ENCODE results near the gene CCDC85C. TPM values are rescaled to one million over a fixed set of nuclear protein-coding genes. Genes with fewer than 3 reads are reported as not detected.

The CCDC85C gene
- polyA plus RNA-seq, 4 donors = 19.0 to 30.3 (median 26.6) TPM

DNA sequence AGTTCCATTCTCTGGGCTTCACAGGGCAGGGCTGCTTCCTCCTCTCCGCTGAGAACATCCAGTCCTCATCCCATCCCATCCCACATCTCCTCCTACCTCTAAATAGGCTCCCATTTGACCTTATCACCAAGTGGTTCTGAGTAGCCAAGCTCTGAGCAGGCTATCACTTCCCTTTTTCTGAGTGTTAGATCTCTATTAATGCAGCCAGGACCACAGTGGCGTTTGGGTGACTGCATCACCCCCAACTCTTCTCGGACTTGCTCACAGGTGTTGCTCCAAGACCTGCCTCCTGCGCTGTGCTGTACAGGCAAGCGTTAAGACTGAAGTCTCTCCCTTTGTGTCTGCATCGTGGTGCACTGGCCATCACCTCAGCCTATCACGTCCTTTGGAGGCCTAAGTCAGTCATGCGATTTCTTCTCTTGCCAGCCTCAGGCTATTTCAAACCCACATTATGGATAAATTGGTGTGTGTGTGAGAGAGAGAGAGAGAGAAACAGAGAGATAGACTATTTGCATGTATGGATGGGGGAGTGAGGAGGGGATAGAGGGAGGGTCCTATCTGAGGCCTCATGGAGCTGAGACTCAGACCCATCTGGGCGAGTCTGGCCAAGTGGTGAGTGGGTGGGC is 28.5 kb upstream of the CCDC85C start:
- no peak for DNase-seq (ENCODE audit: low read depth in 4 of 4, low spot score in 3 of 4)

DNA sequence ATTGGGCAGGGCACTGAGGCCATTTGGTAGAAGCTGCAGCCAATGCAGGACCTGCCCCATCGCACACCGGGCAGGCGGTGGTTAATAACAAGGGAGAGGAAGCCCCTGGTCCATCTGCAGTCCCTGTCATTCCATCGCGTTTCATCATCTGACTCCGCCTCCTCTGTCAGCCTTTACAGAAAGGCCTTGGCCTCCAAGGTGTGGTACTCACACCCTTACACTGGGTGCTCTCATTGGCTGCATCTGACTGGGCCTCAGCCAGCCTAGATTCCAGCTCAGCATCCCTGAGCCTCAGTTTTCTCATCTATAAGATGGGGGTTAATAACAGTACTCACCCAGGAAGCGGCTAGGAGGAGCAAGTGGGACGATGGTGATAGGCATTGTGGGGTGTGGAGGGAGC is 26.2 kb upstream of the CCDC85C start:
- DNase-seq (ENCODE audit: low read depth in 4 of 4, low spot score in 3 of 4) = no peak

DNA sequence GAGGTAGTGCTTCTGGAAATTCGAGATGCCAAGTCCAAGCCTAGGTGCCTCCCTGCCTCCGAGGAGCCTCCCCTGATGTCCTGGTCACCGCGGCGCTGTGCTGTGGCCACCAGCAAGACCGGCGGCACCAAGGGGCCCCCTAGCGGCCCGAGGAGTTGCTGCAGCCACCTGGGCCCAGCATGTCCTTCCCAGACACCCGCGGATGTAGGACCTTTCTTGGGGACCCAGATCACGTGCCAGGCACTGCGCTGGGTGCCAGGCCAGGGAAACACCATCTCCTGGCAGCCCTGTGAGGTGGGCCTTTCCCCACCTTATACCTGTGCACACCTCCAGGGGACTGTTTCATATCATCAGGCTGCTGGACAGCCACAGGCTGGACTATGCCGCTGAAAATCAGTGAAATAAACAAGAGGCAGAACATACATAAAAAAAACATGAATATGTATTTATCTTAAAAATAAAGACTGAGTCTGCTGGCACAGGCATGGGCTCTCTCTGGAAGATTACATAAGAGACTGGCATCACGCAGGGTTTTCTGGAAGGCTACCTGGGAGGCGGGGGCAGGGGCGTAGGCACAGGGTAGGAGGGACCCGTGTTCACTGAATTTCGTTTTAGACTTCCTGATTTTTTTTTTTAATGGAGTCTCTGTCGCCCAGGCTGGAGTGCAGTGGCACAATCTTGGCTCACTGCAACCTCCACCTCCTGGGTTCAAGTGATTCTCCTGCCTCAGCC is 25.0 kb upstream of the CCDC85C start:
- peak in 1 of 4 donors; percentile 51 for DNase-seq (ENCODE audit: low read depth in 4 of 4, low spot score in 3 of 4)

DNA sequence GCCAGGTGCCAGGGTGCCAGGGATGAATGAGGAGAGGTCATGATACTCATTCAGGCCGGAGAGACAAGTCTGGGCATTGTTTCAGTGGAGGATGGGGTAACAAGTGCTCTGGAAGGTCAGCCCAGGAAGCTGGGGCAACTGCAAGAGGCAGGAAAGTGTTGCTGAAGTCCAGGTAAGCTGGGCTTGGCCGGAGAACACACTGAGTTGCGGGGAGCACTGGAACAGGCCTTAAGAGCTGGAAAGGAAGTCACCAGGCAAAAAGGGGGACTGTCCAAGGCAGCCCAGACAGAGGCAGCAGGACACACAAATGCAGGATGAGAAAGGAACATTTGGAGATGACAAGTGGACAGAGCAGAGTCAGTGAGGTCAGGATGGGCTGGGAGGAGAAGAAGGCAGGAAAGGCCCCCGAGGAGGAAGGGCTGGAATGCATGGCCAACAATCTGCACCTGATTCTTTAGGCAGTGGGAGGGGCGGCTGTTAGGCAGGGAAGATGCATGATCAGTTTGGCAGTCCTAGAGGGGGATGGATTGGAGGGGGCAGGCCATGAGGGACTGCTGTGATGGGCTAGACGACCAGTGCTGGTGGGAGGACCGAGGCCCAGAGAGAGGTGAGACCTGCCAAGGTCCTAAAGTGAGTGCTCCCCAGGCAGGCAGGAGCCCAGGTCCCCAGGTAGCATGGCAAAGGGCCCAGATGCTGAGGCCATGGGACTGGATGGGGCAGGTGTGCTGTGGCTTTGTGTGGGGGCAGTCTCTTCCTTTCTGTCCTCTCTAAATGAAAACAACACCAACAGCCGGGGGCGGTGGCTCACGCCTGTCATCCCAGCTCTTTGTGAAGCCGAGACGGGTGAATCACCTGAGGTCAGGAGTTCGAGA is 23.7 kb upstream of the CCDC85C start:
- no peak for DNase-seq (ENCODE audit: low read depth in 4 of 4, low spot score in 3 of 4)

DNA sequence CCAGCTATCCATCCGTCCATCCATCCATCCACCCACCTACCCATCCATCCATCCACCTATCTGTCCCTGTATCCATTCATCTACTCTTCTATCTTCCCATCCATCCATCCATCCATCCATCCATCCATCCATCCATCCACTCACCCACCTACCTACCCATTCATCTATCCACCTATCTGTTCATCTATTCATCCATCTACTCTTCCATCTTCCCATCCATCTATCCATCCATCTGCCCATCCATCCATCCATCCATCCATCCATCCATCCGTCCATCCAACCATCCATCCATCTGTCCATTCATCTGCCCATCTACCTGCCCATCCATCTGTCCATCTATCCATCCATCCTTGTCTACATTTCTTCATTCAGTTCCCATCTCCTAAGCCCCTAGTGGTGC is 23.1 kb upstream of the CCDC85C start:
- no peak for DNase-seq (ENCODE audit: low read depth in 4 of 4, low spot score in 3 of 4)

DNA sequence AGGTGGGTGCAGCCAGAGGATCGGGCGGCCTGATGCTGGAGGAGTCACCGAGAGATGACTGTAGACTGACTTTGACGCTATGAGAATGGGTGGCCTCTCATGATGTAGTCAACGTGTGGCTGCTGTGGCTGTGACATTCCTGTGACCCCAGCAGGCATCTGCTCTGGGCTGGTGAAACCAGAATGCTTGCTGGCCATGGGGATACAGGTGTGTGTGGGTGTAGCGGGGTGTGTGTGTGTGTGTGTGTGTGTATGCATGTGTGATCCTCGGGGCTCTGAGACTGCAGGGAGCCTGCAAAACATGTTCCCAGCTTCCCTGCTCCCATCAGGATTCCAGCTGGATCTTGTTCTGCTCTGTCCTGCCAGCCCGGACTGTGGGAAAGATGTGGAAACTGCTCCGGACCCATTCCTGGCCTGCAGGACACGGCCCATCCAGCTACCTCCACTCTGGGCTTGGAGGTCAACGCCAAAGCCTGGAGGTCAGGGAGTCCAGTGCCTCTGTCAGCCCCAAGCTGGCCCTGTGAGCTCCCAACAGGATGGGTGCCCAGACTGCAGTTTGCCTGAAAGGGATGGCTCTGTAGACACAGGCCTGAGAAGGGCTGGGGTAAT is 22.1 kb upstream of the CCDC85C start:
- DNase-seq (ENCODE audit: low read depth in 4 of 4, low spot score in 3 of 4) = no peak

DNA sequence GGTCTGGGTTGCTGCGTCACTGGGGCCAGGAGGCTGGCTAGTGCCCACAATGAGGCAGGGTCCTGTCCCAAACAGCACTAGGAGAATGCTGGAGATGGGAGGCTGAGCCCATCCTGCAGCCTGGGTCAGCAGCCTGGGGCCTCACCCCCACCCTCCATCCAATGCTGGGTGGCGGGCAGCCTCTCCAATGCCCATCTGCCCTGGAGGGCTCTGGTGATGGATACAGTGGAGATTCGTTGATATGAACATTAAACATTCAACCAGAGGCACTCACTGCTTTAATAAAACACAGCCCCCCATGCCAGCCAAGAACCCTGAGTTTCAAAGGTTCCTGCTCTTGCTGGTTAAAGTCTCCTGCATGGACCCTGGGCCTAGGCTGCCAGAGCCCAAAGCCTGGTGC is 21.5 kb upstream of the CCDC85C start:
- DNase-seq (ENCODE audit: low read depth in 4 of 4, low spot score in 3 of 4) = no peak

DNA sequence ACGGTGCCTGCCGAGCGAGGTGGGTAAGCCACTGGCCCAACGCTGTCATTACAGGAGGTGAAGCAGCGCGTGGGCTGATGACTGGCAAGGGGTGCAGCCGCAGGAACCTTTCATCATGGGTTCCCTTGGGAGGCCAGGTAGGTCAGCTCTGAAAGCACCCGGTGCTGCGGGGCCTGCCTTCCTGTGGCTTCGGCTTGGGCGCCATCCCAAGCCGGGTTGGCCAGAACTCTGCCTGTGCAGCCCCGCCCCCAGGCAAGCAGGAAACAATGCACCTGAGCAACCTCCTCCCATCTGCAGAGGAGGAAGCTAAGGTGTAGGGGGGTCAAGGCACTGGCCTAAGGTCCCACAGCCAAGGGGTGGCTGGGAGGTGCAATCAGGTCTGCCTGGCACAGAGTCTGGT is 21.0 kb upstream of the CCDC85C start:
- no peak for DNase-seq (ENCODE audit: low read depth in 4 of 4, low spot score in 3 of 4)

DNA sequence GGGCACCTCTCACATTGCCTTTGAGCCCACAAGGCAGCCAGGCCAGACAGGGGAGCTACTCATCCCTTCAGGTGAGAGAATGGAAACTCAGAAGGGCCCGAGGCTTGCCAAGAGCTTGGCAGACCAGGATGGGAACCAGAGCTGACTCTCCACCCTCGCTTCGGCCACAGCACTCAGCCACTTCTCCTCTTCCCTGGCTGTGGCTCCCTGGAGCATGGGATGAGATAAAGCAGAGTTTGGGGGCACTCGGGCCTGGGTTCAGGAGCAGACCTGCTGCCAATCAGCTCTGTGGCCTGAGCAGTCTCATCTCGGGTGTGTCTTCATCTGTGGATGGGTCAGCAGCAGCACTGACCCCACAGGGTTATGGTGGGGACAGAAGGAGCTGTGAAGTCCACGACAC is 20.0 kb upstream of the CCDC85C start:
- DNase-seq (ENCODE audit: low read depth in 4 of 4, low spot score in 3 of 4) = no peak

DNA sequence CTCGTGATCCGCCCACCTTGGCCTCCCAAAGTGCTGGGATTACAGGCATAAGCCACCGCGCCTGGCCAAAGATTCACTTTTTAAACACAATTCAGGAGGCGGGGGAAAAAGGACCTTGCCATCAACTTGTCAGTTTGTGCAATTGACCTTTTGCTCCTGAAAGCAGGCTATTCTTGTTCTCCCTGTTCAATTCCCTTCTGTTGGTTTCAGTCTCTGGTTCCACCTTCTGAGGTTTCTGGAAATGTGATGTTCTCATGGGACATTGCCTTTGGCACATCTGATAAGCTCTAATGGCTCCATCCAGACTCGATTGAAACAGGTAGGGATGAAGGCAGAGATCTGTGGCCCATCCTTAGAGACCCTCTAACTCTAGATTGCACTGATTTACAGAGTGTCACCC is 17.9 kb upstream of the CCDC85C start:
- no peak for DNase-seq (ENCODE audit: low read depth in 4 of 4, low spot score in 3 of 4)

DNA sequence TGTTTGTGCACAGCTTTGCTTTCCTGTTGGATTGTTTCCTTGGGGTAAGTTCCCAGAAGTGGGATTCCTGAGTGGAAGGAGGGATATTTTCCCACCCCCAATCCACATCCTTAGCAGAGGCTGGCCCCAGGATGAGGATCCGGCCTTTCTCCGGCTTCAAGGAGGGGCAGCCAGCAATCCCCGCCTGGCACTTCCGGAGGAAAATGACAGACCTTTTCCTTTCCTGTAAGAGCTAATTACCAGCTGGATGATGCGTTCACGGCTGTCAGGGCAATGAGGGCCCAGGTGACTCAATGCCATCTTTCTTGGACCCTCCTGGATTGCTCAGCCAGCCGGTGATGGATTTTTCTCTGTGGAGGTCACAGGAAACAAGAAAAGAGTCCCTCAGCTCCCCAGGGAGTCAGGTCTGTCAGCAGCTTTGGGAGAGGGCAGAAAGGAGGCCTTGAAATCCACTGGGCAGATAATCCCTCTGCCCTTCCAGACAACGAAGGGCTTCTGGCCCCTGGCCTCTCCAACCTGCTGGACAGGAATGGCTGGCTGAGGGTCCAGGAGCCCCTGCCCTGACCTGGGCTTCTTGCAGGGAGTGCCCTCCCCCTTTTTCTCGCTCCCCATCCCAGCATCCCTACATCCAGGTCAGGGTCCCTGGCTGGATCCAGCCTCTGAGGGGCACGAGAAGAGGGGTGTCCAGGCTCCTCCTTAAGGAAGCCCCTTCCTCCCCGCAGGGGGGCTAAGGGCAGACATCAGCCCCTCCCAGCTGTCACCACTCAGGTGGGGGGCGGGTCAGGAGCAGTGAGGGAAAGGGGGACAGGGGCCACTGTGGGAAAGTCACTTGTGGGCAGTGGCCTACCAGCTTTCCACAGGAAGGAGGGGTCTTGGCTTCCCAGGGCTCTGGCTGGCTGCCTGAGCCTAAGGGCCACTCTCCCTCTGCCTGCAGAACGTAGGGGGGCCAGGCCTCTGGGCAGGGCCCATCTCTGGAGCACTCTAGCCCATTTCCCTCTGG is 16.1 kb upstream of the CCDC85C start:
- no peak for DNase-seq (ENCODE audit: low read depth in 4 of 4, low spot score in 3 of 4)

DNA sequence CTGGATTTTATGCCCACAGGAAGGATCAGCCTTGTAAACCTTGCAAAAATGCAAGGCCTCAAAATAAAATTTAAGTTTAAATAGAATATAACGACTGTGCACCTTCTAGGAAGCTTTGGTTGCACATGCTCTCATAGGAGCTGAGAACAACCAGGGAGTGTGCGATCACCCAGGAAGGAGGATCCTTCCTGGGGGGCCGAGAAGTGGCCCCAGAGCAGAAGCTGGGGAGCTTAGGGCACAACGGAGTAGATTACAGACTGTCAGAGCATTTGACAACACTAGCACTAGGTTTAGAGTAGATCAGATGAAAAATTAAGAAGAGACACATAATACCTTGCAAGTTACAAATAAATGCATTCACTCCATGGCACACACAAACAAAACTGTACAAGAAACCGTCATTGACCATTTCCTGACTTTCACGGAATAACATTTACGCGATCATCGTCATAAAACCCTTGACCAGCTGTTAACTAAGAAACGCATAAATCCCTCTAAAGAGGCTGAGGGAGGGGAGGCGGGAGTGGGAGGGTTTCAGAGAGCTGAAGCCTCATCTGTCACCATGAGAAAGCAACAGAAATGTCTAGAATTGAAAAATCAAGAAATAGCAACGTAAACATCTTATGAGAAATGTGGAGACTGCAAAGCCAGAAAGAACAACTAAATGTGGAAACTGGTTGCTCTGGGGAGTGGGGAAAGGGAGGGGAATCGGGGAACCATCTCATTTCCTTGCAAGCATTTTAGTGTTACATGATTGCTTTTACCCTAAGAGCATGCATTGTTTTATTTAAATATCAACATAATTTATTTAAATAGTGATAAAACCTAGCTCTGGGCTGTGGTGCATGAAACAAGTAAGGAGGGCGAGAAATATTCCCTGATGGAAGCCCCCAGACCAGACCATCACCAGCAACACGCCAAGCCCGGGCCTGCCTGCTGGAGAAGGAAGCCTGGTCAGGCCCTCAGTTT is 13.1 kb upstream of the CCDC85C start:
- DNase-seq (ENCODE audit: low read depth in 4 of 4, low spot score in 3 of 4) = no peak

DNA sequence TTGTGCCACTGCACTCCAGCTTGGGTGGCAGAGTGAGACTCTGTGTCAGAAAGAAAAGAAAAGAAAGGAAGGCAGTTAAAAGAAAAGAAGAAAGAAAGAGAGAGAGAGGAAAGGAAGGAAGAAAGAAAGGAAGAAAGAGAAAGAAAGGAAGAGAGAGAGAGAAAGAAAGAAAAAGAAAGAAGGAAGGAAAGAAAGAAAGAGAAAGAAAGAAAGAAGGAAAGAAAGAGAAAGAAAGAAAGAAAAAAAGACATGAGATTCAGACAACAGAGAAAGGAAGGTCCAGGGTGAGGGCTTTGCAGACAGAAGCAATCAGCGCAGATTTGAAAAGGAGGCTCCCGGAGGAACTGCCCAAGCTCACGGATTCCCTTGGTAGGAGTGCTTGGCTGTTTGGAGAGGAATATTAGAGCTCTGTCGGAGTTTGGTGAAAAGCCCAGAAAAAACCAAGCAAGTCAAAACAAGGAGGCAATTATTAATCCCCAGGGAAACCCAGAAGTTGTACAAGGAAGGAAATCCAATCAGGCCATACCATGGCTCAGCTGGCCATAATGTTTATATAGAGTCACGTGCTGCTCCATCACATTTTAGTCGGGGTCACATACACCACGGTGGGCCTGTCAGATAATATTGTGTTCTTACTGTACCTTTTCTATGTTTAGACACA is 11.6 kb upstream of the CCDC85C start:
- no peak for DNase-seq (ENCODE audit: low read depth in 4 of 4, low spot score in 3 of 4)

DNA sequence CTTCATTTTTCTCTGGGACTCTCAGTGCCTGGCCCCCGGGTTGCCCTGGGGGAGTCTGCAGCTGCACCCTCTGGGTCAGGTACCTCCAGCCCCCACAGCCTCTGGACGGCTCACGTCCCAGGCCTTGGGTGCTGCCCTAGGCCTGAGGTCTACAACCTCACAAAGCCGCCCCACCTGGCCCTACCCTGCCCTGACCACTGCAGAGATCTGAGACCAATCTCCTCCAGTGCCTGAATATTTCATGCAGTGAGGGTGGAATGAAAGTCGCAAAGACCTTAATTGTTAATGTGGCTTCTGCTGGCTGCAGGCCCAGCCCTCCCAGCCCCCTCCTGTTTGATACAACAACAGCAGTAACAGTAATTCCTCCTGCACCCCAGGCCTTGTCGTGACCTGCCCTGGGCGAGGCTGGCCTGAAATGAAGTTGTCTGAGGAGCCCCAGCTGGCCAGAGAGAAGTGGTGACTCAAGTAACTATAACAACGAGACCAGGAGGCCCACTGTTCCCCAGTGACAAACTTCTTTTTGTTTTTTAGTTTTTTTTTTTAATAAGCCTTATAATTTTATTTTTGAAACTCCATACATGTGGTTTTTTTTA is 8.8 kb upstream of the CCDC85C start:
- DNase-seq (ENCODE audit: low read depth in 4 of 4, low spot score in 3 of 4) = no peak

DNA sequence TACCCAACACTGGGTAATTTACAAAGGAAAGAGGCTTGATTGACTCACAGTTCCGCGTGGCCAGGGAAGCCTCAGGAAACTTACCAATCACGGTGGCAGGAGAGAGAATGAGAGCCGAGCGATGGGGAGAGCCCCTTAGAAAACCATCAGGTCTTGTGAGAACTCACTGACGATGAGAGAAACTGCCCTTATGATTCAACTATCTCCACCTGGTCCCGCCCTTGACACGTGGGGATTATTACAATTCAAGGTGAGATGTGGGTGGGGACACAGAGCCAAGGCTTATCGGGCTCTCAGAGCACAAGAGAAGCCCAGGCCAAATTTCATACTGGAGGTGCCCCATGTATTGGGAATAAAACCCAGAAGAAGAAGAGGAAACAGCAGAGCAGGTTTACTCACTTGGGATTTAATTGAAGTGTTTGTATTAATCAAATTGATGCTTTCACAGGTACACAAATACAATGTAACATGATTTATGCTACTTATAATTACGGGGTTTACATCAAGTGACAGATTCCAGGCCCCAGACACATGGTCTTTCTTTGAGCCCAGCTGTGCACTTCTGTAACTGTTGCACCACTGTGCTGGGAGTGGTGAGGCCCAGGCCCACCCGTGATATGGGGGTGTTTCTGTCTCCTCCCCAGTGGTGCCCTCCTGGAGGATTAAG is 8.2 kb upstream of the CCDC85C start:
- DNase-seq (ENCODE audit: low read depth in 4 of 4, low spot score in 3 of 4) = no peak

DNA sequence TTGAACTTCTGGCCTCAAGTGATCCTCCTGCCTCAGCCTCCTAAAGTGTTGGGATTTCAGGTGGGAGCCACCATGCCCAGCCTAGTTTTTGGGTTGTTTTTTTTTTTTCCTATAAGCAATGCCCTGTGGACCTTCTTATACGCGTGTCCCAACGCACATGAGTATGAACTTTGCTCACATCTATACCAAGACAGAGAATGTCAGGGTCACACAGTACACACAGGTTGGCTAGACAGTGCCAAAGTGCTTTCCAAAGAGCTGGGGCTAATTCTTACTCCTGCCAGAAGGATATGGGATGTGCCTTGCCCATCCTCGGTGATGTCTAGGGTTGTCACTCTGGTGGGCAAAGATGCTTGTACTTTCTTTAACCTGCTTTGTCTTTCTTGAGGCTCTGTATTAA is 7.6 kb upstream of the CCDC85C start:
- DNase-seq (ENCODE audit: low read depth in 4 of 4, low spot score in 3 of 4) = no peak
